ENCODE measurements around the gene PDE4B.

DNA sequence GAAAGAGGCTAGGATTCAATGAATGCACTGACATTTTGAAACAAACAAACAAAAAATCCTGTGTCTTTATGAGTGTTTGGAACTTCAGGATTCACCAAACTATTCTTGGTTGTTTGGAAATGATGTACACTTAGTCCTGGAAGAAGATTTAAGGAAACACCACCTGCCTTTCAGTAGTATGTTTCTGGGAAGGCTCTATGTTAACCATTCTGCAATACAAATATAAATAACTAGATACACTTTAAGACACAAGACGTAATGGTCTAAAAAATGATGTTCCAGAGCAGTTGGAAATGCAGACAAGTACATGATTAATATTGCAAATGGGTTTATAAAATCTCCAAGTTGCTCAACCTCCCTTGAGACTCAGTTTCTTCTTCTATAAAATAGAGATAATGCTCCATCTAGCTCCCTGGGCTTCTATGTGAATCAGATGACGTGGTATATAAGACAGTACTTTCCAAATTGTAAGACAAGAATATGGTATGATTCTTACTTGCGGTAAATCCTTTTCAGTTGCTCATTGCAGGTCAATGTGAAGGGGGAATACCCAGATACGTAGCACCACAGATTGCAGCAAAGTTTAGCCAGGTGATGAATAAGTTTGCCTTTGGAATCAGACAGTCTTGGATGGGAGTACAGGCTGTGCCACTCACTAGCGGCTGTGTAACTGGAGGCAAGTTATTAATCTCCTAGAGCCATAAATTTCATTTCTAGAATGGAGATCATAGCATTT is 516.5 kb downstream of the PDE4B start:
- TF ChIP-seq, protein P1, sequence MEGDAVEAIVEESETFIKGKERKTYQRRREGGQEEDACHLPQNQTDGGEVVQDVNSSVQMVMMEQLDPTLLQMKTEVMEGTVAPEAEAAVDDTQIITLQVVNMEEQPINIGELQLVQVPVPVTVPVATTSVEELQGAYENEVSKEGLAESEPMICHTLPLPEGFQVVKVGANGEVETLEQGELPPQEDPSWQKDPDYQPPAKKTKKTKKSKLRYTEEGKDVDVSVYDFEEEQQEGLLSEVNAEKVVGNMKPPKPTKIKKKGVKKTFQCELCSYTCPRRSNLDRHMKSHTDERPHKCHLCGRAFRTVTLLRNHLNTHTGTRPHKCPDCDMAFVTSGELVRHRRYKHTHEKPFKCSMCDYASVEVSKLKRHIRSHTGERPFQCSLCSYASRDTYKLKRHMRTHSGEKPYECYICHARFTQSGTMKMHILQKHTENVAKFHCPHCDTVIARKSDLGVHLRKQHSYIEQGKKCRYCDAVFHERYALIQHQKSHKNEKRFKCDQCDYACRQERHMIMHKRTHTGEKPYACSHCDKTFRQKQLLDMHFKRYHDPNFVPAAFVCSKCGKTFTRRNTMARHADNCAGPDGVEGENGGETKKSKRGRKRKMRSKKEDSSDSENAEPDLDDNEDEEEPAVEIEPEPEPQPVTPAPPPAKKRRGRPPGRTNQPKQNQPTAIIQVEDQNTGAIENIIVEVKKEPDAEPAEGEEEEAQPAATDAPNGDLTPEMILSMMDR (IDR thresholded peaks at IDR 0.05) = no peak
- TF ChIP-seq POLR2AphosphoS5 (IDR thresholded peaks at IDR 0.05) = no peak

Data from sigmoid colon (tissue), 4 donors.